Liver (tissue), 9 donors: ENCODE data around the gene ANKRD23. TPM values are rescaled to one million over a fixed set of nuclear protein-coding genes. Genes with fewer than 3 reads are reported as not detected.

Experiments used
- DNase-seq: peaks from one replicate; pipeline ENCODE4 v3.0.0-alpha.2; 2017; ENCODE audit warnings: low spot score
- H3K27ac ChIP-seq, 2 donors: one replicate each; pipeline ENCODE4 v1.7.0; 2013; ENCODE audit warnings: inconsistent platforms in 2 of 2, low read length in 2 of 2, control low read depth in 1 of 2, low read depth in 1 of 2, mild to moderate bottlenecking in 1 of 2
- H3K27me3 ChIP-seq, 4 donors: one replicate each; pipeline versions ENCODE4 v1.6.1 to v1.7.0; 2013; ENCODE audit warnings: low read length in 3 of 4, inconsistent platforms in 1 of 4, mild to moderate bottlenecking in 1 of 4, moderate library complexity in 1 of 4; ENCODE audit not compliant: control insufficient read depth in 4 of 4, insufficient read depth in 4 of 4
- H3K36me3 ChIP-seq, 4 donors: one replicate each; pipeline versions ENCODE4 v1.6.1 to v1.7.0; 2013; ENCODE audit warnings: low read length in 3 of 4, mild to moderate bottlenecking in 3 of 4, low read depth in 1 of 4, moderate library complexity in 1 of 4; ENCODE audit not compliant: control insufficient read depth in 4 of 4, insufficient read depth in 3 of 4
- H3K4me1 ChIP-seq, 4 donors: one replicate each; pipeline versions ENCODE4 v1.6.1 to v1.7.0; 2013; ENCODE audit warnings: low read length in 3 of 4, mild to moderate bottlenecking in 3 of 4, moderate library complexity in 1 of 4; ENCODE audit not compliant: control insufficient read depth in 4 of 4, insufficient read depth in 4 of 4
- H3K4me3 ChIP-seq, 3 donors: one replicate each; pipeline versions ENCODE4 v1.6.1 to v1.7.0; 2013; ENCODE audit warnings: low read length in 3 of 3, control low read depth in 1 of 3, low read depth in 1 of 3, mild to moderate bottlenecking in 1 of 3
- H3K9ac ChIP-seq, 2 donors: one replicate each; pipeline ENCODE4 v1.7.0; 2013; ENCODE audit warnings: low read length in 2 of 2, mild to moderate bottlenecking in 2 of 2, moderate library complexity in 2 of 2, control low read depth in 1 of 2, low read depth in 1 of 2
- H3K9me3 ChIP-seq, 4 donors: one replicate each; pipeline versions ENCODE4 v1.6.1 to v1.7.0; 2013; ENCODE audit warnings: low read length in 3 of 4; ENCODE audit not compliant: control insufficient read depth in 4 of 4
- FOXA2 ChIP-seq: IDR thresholded peaks from 2 replicates; pipeline ENCODE4 v1.6.1; 2016; ENCODE audit warnings: antibody characterized with exemption
- GABPA ChIP-seq, 2 donors: IDR thresholded peaks in 1 of 2; conservative IDR thresholded peaks in 1 of 2; 2 replicates each; pipeline ENCODE4 v1.6.1; 2016; ENCODE audit warnings: antibody characterized with exemption in 2 of 2, mild to moderate bottlenecking in 1 of 2, moderate library complexity in 1 of 2
- HNF4G ChIP-seq: IDR thresholded peaks from 2 replicates; pipeline ENCODE4 v1.6.1; 2016; ENCODE audit warnings: antibody characterized with exemption
- JUND ChIP-seq, 2 donors: IDR thresholded peaks; 2 replicates each; pipeline ENCODE4 v1.6.1; 2016; ENCODE audit warnings: antibody characterized with exemption in 2 of 2
- MAX ChIP-seq: IDR thresholded peaks from 2 replicates; pipeline ENCODE4 v1.6.1; 2016; ENCODE audit warnings: antibody characterized with exemption
- NR2F2 ChIP-seq: IDR thresholded peaks from 2 replicates; pipeline ENCODE4 v1.6.1; 2016; ENCODE audit warnings: antibody characterized with exemption
- REST ChIP-seq: IDR thresholded peaks from 2 replicates; pipeline ENCODE4 v1.6.1; 2016; ENCODE audit warnings: antibody characterized with exemption, mild to moderate bottlenecking
- RXRA ChIP-seq, 2 donors: IDR thresholded peaks; 2 replicates each; pipeline ENCODE4 v1.6.1; 2017 to 2018; ENCODE audit warnings: antibody characterized with exemption in 2 of 2, mild to moderate bottlenecking in 1 of 2
- SP1 ChIP-seq: IDR thresholded peaks from 2 replicates; pipeline ENCODE4 v1.6.1; 2018; ENCODE audit warnings: antibody characterized with exemption, mild to moderate bottlenecking
- TAF1 ChIP-seq: conservative IDR thresholded peaks from 2 replicates; pipeline ENCODE4 v1.6.1; 2016; ENCODE audit warnings: antibody characterized with exemption, mild to moderate bottlenecking
- YY1 ChIP-seq: IDR thresholded peaks from 2 replicates; pipeline ENCODE4 v1.6.1; 2016; ENCODE audit warnings: antibody characterized with exemption, mild to moderate bottlenecking
- ZBTB33 ChIP-seq: IDR thresholded peaks from 2 replicates; pipeline ENCODE4 v1.6.1; 2016; ENCODE audit warnings: antibody characterized with exemption
- WGBS: extraction: QIAGEN DNeasy Blood & Tissue Kit; methylation state at CpG from one replicate; pipeline ENCODE4 v1.1.7; 2013; 5-methylcytosine and 5-hydroxymethylcytosine counted together
- polyA plus RNA-seq, 2 donors: library from polyadenylated mRNA; stranded (reverse) in 1 of 2; unstranded in 1 of 2; fragments of 200-250 nt in 1 of 2; fragments of >200 nt in 1 of 2; fragmentation: Nextera tagmentation in 1 of 2; extraction: Ambion mirVana in 1 of 2; gene quantifications; one replicate each; pipeline versions ENCODE4 v1.2.1 to v1.2.3, GENCODE V29; 2013 to 2015
- total RNA-seq, 2 donors: library from RNA; depleted of rRNA; stranded (reverse); fragments of >200 nt; gene quantifications; one replicate each; pipeline ENCODE4 v1.2.3, GENCODE V29; 2014
- TF ChIP-seq, protein P1 (sequence below): fragments of 150-350 bp; IDR thresholded peaks from 2 replicates; pipeline ENCODE4 v1.5.1; 2017; ENCODE audit warnings: improper control_type of control experiment, low read depth, low read length; ENCODE audit not compliant: missing input control
- TF ChIP-seq, protein P2 (sequence below): IDR thresholded peaks from 2 replicates; pipeline ENCODE4 v1.6.1; 2016; ENCODE audit warnings: antibody characterized with exemption
- donor health status: healthy.
- donor health status: healthy.
- donor health status: healthy.
- donor health status: healthy.
- donor health status: healthy.

ANKRD23 gene
- total and polyA plus RNA-seq, 4 donors, result 0.82 to 4.2 (median 1.9) TPM

DNA sequence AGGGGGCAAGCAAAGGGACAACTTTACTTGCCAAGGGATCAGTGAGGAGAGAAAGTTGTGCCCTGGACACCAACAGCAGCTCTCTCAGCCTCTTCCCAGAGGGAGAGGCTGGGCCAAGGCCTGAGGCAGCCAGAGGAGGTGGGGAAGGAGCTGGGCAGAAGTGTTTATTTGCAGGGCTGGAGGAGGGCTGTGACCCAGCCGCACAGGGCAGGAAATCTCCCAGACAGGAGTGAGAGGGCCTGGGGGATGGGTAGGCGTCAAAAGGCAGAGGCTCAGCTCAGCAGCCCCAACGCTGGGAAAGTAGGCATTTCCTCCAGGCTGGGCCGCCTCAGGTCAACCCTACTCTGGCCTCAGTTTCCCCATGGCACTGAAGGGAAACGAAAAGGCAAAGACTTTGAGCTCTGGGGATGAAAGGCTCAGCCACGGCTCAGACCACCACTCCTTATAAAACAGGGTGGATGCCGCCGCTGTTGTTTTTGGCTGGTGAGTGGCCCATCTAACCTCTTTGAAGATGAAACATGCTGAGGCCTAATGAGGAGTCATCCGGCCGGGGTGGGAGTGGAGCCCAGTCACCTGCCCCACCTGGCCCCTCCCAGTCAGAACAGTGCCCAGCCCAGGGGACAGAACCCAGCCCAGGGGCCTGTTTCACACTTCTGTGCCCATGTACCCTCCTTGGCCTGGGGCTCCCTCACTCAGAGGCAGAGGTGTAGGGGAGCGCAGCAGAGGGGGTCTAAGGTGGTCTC is 47.9 kb upstream of the ANKRD23 start:
- DNase-seq, result no peak
- Histone ChIP-seq H3K27me3 (no peaks in the 10 kb centered on the region), H3K4me1 (peaks cover 0 to 4% (median 0%) of the 10 kb centered on the region in 4 donors), H3K9ac (no peak overlapping the region), H3K4me3 (no peak overlapping the region), H3K9me3 (no peaks in the 10 kb centered on the region), H3K27ac (no peak overlapping the region), H3K36me3 (no peaks in the 10 kb centered on the region)
- peak; percentile 61 for TF ChIP-seq NR2F2
- peak in 1 of 2 donors; percentile 26 for TF ChIP-seq RXRA (IDR thresholded peaks at IDR 0.05)
- TF ChIP-seq ZBTB33, result no peak
- TF ChIP-seq JUND (IDR thresholded peaks at IDR 0.05), result no peak
- TF ChIP-seq, protein P1, sequence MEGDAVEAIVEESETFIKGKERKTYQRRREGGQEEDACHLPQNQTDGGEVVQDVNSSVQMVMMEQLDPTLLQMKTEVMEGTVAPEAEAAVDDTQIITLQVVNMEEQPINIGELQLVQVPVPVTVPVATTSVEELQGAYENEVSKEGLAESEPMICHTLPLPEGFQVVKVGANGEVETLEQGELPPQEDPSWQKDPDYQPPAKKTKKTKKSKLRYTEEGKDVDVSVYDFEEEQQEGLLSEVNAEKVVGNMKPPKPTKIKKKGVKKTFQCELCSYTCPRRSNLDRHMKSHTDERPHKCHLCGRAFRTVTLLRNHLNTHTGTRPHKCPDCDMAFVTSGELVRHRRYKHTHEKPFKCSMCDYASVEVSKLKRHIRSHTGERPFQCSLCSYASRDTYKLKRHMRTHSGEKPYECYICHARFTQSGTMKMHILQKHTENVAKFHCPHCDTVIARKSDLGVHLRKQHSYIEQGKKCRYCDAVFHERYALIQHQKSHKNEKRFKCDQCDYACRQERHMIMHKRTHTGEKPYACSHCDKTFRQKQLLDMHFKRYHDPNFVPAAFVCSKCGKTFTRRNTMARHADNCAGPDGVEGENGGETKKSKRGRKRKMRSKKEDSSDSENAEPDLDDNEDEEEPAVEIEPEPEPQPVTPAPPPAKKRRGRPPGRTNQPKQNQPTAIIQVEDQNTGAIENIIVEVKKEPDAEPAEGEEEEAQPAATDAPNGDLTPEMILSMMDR, result no peak
- no peak for TF ChIP-seq TAF1
- no peak for TF ChIP-seq HNF4G
- no peak for TF ChIP-seq MAX
- TF ChIP-seq GABPA (IDR thresholded peaks at IDR 0.05 in 1 of 2, conservative IDR thresholded peaks at IDR 0.05 in 1 of 2), result no peak
- WGBS, result 72% methylated on average over 11 of the region's 11 CpGs

DNA sequence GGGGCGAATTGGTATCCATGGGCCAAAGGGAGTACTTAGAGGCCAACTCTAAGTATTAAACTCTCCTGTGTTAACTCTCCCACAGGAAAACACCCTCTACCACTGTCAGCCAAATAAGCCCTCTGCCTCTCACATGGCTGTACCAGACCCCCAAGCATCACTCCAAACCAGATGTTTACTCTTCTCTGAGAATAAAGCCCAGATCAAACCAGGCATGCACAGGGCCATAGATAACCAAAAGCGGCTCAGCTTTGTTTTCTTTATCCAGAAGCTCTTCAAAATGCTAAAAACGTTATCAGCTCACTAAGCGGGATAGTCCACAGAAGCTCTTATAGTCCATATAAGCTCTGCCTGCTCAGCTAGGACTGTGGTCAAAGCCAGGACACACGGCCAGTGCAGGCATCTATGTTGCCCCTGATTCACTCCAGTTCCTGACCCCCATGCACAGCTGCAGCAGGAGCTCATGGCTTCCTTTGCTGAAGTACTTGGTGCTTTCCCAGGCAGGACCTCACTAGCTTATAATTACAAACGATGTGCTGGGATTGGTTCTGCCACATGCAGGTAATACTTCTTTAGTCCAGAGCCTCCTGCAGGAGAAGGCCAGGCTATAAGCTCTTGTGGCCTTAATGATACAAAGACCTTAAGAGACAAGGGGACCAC is 47.0 kb upstream of the ANKRD23 start:
- Histone ChIP-seq H3K27me3 (no peaks in the 10 kb centered on the region), H3K36me3 (no peaks in the 10 kb centered on the region), H3K9ac (no peak overlapping the region), H3K4me3 (no peak overlapping the region), H3K27ac (no peak overlapping the region), H3K4me1 (peaks cover 0 to 5% (median 0%) of the 10 kb centered on the region in 4 donors), H3K9me3 (no peaks in the 10 kb centered on the region)
- TF ChIP-seq, protein P1, result no peak
- TF ChIP-seq YY1 (no peak), FOXA2 (no peak), GABPA (IDR thresholded peaks at IDR 0.05 in 1 of 2, conservative IDR thresholded peaks at IDR 0.05 in 1 of 2) (no peak), REST (no peak), SP1 (no peak), JUND (IDR thresholded peaks at IDR 0.05) (no peak)
- TF ChIP-seq, protein P2, sequence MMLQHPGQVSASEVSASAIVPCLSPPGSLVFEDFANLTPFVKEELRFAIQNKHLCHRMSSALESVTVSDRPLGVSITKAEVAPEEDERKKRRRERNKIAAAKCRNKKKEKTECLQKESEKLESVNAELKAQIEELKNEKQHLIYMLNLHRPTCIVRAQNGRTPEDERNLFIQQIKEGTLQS, result no peak
- WGBS, result 78% methylated on average over 6 of the region's 6 CpGs
- DNase-seq, result no peak
